ENCODE results near the gene CTNNA2.

The CTNNA2 gene

DNA sequence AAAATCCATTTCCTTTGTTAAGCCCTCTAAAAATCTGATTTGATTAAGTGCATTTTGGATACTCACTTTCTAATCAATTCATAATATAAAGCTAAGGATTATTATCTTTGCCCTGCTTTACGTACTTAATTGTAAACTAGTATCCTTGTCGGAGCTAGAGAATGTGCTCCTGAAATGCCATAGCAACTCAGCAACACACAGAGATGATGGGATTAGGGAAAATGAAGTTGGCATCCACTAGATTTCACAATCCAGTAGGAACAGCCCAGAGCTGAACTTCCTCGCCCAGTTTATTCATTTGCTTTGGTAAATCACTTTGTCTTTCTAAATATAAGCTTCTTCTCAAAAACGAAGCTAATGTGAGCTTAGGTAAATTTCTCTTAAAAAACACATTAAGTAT is 386.3 kb downstream of the CTNNA2 start:
- ChIA-PET CTCF (interaction anchor here (1.9 to 2.7 kb wide), 2 partner anchors 11 kb away, joined by 10 to 11 read pairs; no protein-coding TSS in a partner anchor), POLR2A (no interaction called here)
- TF ChIP-seq, protein P1, sequence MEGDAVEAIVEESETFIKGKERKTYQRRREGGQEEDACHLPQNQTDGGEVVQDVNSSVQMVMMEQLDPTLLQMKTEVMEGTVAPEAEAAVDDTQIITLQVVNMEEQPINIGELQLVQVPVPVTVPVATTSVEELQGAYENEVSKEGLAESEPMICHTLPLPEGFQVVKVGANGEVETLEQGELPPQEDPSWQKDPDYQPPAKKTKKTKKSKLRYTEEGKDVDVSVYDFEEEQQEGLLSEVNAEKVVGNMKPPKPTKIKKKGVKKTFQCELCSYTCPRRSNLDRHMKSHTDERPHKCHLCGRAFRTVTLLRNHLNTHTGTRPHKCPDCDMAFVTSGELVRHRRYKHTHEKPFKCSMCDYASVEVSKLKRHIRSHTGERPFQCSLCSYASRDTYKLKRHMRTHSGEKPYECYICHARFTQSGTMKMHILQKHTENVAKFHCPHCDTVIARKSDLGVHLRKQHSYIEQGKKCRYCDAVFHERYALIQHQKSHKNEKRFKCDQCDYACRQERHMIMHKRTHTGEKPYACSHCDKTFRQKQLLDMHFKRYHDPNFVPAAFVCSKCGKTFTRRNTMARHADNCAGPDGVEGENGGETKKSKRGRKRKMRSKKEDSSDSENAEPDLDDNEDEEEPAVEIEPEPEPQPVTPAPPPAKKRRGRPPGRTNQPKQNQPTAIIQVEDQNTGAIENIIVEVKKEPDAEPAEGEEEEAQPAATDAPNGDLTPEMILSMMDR (IDR thresholded peaks at IDR 0.05; ENCODE audit: control extremely low read depth, extremely low read depth, low read depth, missing control alignments) = no peak
- no peak for DNase-seq (ENCODE audit: extremely low spot score)

DNA sequence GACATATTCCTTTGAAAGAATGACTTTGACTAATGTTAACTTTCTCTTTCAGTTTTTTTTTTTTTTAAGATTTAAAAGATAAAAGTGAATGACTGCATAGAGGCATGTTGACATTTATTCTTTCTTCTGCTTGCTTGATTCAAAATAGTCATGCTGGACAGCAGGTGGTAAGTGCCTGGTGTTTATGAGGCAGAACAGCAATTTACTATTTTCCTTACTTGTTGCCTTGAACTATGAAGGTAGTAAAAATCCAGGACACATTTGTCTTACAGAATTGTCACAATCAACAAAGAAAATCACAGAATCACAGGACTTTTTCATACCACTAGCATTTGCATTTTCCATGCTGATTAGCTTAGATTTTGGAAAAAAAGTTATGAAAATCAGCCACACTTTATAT is 388.3 kb downstream of the CTNNA2 start:
- POLR2A ChIA-PET = no interaction called here
- no peak for DNase-seq (ENCODE audit: extremely low spot score)
- TF ChIP-seq, protein P1 (IDR thresholded peaks at IDR 0.05; ENCODE audit: control extremely low read depth, extremely low read depth, low read depth, missing control alignments) = no peak
- CTCF ChIA-PET = interaction anchor here (0.8 kb wide), 1 partner anchor 17 kb away, joined by 4 read pairs; no protein-coding TSS in a partner anchor

DNA sequence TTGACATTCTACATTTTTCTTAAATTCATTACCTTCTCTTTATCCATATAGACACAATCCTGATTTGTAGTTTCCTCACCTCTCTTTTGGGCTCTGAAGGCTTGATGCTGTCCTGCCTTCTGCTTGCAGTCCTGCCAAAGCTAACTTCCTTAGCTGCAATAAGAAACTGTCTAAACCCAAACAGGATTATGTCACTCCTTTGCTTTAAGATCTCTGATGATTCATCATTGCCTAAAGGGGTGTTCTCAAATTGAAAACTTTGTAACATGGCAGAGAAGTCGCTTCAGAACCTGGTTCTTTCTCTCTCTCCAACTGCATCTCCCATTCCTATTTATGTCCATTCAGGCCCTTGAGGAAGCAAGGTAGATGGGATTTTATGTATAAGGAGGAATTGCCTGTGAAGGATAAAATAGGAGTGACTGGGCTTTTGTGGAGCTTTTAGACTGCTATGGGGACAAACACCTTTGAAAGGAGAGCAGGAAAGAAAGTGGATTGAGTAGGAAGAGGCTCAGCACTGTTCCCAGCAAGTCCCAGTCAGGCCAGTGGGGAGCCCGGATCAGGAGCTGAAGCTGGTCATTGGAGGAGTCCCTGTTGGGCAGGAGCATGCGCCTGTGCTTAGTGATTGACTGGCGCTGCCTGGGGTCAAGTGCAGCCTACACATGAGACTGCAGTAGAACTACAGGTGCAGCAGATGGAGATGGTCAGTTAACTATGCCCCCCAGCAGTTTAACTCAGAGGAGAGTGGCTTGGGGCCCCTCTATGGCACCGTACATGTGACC is 390.6 kb downstream of the CTNNA2 start:
- no peak for DNase-seq (ENCODE audit: extremely low spot score)
- ChIA-PET CTCF (no interaction called here), POLR2A (no interaction called here)
- TF ChIP-seq, protein P1 (IDR thresholded peaks at IDR 0.05; ENCODE audit: control extremely low read depth, extremely low read depth, low read depth, missing control alignments) = no peak

DNA sequence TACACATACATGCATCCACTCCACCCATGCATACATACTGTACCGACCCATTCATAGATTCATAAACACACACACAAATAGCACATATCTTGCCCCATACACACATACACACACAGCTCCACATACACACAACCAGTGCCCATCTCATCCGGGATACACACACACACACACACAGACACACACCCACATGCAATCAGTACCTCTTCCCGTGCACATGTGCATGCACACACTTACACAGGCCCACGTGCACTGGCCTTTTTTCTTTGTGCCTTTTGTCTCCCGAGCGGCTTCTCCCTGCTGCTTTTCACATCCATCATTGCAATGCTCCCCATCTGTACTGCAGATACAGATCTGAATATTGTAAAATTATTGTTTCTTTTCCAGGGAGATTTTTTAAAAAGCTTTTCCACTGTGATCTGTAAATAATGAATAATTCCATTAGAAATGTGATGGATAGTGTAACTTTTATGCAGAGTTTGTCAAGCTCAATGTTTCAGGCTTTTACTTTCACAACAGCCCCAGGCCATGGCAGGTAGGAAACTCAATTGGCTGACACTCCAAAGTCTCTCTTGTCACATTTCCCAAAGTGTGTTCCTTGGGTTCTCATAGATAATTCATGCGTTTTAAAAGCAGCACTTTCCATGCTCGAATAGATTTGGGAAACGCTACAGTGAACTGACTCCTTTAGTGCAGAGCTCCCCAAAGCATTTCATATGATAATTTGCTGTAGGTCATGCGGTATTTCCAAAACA is 393.5 kb downstream of the CTNNA2 start:
- TF ChIP-seq, protein P1 (IDR thresholded peaks at IDR 0.05; ENCODE audit: control extremely low read depth, extremely low read depth, low read depth, missing control alignments) = no peak
- no peak for DNase-seq (ENCODE audit: extremely low spot score)
- POLR2A ChIA-PET = no interaction called here
- CTCF ChIA-PET = interaction anchor here (1.4 kb wide), 1 partner anchor 11 kb away, joined by 3 read pairs; no protein-coding TSS in a partner anchor

DNA sequence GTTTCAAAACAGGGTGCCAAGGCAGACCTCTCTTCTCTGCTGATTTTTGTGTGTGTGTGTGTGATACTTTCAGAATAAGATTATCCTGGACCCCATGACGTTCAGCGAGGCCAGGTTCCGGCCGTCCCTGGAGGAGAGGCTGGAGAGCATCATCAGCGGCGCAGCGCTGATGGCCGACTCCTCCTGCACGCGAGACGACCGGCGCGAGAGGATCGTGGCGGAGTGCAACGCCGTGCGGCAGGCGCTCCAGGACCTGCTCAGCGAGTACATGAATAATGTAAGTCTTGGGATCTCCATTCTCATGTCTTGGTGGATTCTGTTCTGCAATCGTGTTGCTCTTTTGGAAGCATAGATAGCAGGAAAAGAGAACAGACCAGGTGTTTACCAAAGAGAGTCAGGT is 396.7 kb downstream of the CTNNA2 start:
- DNase-seq (ENCODE audit: extremely low spot score) = no peak
- ChIA-PET CTCF (interaction anchor here (2.9 kb wide), 1 partner anchor 10 kb away, joined by 10 read pairs; no protein-coding TSS in a partner anchor), POLR2A (no interaction called here)
- TF ChIP-seq, protein P1 (IDR thresholded peaks at IDR 0.05; ENCODE audit: control extremely low read depth, extremely low read depth, low read depth, missing control alignments) = no peak

DNA sequence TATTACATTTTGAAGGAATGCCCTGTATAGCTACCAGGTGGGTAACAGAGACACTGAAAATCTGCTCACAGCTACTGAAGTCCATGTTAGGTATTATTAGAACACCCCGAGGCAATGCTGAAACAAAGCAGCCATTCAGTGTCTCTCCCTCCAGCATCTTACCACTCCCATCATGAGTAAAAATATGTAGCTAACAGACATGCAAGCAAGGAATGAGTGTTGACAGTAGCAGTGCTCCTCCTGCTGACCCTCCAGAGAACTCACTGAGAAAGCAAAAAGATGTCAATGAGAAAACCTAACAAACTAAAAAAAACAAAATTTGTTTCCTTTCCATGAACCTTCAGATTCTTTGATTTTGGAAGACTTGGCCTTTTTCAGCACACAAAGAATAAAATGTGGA is 397.8 kb downstream of the CTNNA2 start:
- CTCF ChIA-PET = interaction anchor here (0.8 to 2.9 kb wide), 2 partner anchors 11 to 22 kb away, joined by 3 to 10 read pairs; no protein-coding TSS in a partner anchor
- POLR2A ChIA-PET = no interaction called here
- no peak for DNase-seq (ENCODE audit: extremely low spot score)
- TF ChIP-seq, protein P1 (IDR thresholded peaks at IDR 0.05; ENCODE audit: control extremely low read depth, extremely low read depth, low read depth, missing control alignments) = no peak
